Brain microvascular endothelial cell (primary cell): ENCODE measurements around the gene FLCN.
"Not testable (repeated sequence)": the region's sequence is repeated elsewhere in the genome, so short reads cannot be mapped to it uniquely, and the experiment has no call there.

Experiments
- DNase-seq: peaks from one replicate; pipeline ENCODE4 v3.0.0-alpha.2; 2020
- H3K27ac ChIP-seq: fragments of 250-450 bp; sonication (Bioruptor Pico); 2 replicates; pipeline ENCODE4 v1.5.1; 2020; ENCODE audit warnings: mild to moderate bottlenecking, moderate library complexity
- H3K27me3 ChIP-seq: fragments of 250-450 bp; sonication (Bioruptor Pico); replicated peaks from 2 replicates; pipeline ENCODE4 v1.5.1; 2020; ENCODE audit warnings: mild to moderate bottlenecking
- H3K36me3 ChIP-seq: fragments of 250-450 bp; sonication (Bioruptor Pico); replicated peaks from 2 replicates; pipeline ENCODE4 v1.5.1; 2020; ENCODE audit warnings: mild to moderate bottlenecking
- H3K4me3 ChIP-seq: 2 replicates; pipeline ENCODE4 v1.5.1; 2011; ENCODE audit warnings: low read depth, mild to moderate bottlenecking, control low read depth, low read length, moderate library complexity
- CTCF ChIP-seq: IDR thresholded peaks from 2 replicates; pipeline ENCODE4 v1.5.1; 2011; ENCODE audit warnings: low read depth, mild to moderate bottlenecking, moderate library complexity, low read length, control low read depth, inconsistent platforms; ENCODE audit errors: missing control alignments
- in situ Hi-C: cut with HindIII; loops from 2 replicates; pipeline ENCODE4 v1.10.0; 2017; ENCODE audit warnings: low sequenced_read_pairs, low pct_ligation_motif_present

Gene FLCN

DNA sequence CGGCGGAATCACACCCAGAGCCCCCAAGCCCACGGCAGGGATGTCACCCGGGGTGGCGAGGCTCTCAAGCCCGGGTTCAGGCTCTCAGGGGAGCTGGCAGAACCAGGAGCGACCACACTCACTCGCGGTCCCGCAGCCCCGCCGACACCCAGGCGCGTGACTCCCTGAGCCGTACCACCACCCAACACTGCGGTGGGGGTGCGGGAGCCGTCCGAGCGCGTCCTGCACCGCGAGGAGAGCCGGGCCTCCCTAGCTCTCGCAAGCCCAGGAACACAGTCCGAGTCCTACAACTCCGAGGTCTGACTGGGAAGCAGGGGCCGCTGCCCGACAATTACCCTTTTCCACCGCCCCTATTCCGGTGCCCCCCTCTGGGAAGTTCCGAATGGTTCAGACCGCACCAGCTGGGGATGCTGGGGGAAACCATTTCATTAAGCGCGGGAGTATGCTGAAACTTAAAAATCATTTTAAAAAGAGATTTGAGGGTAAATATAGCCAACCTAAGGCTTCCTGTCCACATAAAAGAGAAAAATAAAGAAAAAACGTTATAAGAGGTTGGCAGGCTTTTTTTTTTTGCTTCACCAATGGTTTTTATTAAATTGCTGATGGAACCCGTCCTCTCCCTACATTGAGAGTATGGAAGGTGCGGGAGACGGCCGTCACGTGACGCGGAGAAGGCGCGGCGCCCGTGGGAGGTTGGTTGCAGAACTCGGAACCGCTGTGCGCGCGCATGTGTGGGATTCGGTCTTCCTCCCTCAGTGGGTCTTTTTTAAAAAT, at the start of gene FLCN:
FLCN (minus strand) TSS at position 143 of the 774 bp plus-strand sequence. CDS start 9,031 bp downstream, outside the sequence.
- Histone ChIP-seq H3K36me3 (peaks cover 6% of the 10 kb centered on the region), H3K27ac (peak within 1 kb of the TSS; percentile 100), H3K27me3 (no peaks in the 10 kb centered on the region), H3K4me3 (peak within 1 kb of the TSS; percentile 99)
- TF ChIP-seq CTCF, result no peak
- in situ Hi-C loops, result no loop called here
- peak; percentile 74 for DNase-seq

DNA sequence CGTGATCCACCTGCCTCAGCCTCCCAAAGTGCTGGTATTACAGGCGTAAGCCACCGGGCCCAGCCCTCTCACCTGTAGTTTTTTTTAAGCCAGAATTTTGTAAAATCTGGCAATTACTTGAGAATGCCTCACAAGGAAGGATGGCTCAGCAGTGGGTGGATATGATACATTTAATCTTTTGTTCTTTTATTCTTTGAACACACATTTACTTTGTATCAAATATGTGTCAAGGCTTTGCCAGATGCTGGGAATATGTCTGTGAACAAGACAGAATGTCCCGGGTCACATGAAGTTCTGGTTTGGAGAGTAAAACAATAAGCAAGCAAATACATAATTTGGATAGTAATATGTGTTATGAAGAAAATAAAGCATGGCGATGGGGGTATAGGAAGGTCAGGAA, 49.0 kb upstream of the FLCN start:
- no peak for TF ChIP-seq CTCF
- Histone ChIP-seq H3K27me3 (no peaks in the 10 kb centered on the region), H3K36me3 (no peaks in the 10 kb centered on the region), H3K4me3 (no peak overlapping the region), H3K27ac (no peak overlapping the region)
- in situ Hi-C loops, result no loop called here
- no peak for DNase-seq

DNA sequence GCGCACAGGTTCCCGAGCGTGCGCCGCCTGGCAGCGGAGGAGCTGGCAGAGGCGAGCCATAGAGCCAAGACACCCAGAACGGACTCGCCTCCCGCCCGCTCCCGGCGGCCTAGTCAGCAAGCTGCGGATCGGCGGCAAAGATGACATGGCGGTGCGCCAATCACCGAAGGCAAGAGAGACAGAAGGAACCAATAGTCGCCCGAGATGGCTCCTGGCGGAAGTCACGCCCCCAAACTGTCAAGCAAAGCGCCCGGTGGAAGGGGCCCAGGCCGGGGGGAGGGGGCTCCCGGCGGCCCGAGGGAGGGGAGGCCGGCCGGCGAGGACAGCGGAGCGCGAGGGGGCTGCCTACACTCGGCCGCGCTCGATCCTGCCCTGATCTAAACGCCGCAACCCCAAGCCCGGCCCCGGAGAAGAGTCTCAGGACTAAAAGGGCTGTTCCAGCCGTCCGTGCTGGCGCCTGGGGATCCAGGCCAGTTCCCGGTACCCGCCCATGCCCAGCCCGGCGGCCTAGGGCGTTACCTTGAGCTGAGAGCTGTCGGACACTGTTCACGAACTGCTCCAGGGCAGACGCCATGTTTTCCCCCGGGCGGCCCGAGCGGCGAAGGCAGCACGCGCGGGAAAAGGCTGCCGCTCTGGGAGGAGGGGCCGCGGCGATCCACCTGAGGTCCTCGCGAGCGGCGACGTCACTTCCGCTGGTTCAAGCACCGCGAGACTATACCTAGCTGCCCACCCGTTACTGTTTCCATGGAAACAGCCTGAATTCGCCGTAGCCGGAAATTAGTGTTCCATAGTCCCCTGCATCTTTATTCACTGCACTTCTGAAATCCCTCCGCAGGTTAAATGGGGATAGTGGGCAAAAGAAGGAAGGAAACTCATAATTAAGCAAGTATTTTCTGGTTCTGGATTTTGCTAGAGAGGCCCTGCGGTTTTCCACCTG, 43.9 kb upstream of the FLCN start, which contains the start of gene COPS3:
COPS3 (minus strand) TSS at position 634 of the 937 bp plus-strand sequence; CDS start at position 574, 60 bp downstream.
- TF ChIP-seq CTCF, result no peak

DNA sequence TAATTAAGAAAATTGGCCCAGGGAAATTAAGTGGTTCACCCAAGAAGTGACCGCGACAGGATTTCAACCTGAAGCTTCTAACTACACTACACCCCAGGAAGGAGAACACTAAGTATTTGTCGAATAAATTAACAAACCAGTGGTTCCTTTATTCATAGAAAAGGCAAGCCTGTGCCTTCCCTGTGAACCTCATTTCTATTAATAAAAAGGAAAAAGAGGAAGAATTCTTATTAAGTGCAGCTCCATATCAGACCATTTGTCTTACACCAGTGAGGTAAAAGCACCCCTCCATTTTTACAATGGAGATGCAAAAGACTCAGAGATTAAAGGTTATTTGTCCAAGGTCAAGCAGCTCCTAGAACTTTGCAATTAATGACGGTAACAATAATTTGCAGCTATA, 42.3 kb upstream of the FLCN start:
- no peak for DNase-seq
- H3K36me3 ChIP-seq, result peaks cover 2% of the 10 kb centered on the region
- TF ChIP-seq CTCF, result no peak
- no peak overlapping the region for H3K27ac ChIP-seq
- H3K27me3 ChIP-seq, result no peaks in the 10 kb centered on the region
- in situ Hi-C loops, result no loop called here
- no peak overlapping the region for H3K4me3 ChIP-seq

More for the DNA sequence above, 43.9 kb upstream of the FLCN start, which contains the start of gene COPS3:
- Histone ChIP-seq H3K4me3 (peak within 1 kb of the TSS; percentile 89), H3K36me3 (no peaks in the 10 kb centered on the region), H3K27me3 (no peaks in the 10 kb centered on the region), H3K27ac (peak within 1 kb of the TSS; percentile 83)
- peak; percentile 97 for DNase-seq
- in situ Hi-C loops, result no loop called here

GRCh38 chr17:17277431-17277830, 40.5 kb upstream of the FLCN start:
- H3K4me3 ChIP-seq, in situ Hi-C loops, H3K27me3 ChIP-seq, H3K27ac ChIP-seq, DNase-seq: not testable (repeated sequence)
- H3K36me3 ChIP-seq, result peaks cover 15% of the 10 kb centered on the region

DNA sequence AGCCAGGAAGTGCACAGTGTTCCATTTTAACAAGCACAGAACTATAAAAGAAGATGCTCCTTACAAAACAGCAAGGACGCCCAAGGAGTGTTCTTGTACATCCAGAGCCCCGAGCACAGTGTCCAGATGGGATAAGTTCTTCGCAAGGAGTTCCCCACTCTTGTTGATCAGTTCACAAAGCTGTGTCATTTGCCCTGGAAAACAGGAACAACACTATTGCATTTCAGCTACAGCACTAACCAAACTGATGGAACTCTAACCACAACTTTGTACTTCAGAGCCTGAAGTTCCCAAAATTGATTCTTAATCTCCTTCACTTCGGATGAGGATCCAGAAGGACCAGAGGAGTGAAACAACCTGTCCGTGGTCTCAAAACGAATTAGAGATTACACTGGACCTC, 39.0 kb upstream of the FLCN start:
- Histone ChIP-seq H3K4me3 (no peak overlapping the region), H3K27me3 (no peaks in the 10 kb centered on the region), H3K27ac (no peak overlapping the region), H3K36me3 (peaks cover 18% of the 10 kb centered on the region)
- in situ Hi-C loops, result no loop called here
- TF ChIP-seq CTCF, result no peak
- no peak for DNase-seq
